WI38 (cell line): Measurements from ENCODE around the gene TUBB1.

Experiments used
- H3K4me3 ChIP-seq: 2 replicates; pipeline ENCODE4 v1.5.1; 2011; ENCODE audit warnings: low read depth, mild to moderate bottlenecking, control low read depth, low read length
- TF ChIP-seq, protein P1 (sequence below): IDR thresholded peaks from 2 replicates; pipeline ENCODE4 v1.5.1; 2012; ENCODE audit warnings: low read depth, mild to moderate bottlenecking, control low read depth, low read length

Gene TUBB1

GRCh38 chr20:59063358-59064213 is 44.4 kb downstream of the TUBB1 start:
- TF ChIP-seq, protein P1, sequence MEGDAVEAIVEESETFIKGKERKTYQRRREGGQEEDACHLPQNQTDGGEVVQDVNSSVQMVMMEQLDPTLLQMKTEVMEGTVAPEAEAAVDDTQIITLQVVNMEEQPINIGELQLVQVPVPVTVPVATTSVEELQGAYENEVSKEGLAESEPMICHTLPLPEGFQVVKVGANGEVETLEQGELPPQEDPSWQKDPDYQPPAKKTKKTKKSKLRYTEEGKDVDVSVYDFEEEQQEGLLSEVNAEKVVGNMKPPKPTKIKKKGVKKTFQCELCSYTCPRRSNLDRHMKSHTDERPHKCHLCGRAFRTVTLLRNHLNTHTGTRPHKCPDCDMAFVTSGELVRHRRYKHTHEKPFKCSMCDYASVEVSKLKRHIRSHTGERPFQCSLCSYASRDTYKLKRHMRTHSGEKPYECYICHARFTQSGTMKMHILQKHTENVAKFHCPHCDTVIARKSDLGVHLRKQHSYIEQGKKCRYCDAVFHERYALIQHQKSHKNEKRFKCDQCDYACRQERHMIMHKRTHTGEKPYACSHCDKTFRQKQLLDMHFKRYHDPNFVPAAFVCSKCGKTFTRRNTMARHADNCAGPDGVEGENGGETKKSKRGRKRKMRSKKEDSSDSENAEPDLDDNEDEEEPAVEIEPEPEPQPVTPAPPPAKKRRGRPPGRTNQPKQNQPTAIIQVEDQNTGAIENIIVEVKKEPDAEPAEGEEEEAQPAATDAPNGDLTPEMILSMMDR: no peak
- H3K4me3 ChIP-seq: peak overlapping the region; percentile 20; the same call in 1 of the 2 replicates

- peak overlapping the region; percentile 20; the same call in 1 of the 2 replicates for H3K4me3 ChIP-seq
- TF ChIP-seq, protein P1: no peak
These were observed 45.0 kb downstream of the TUBB1 start for GRCh38 chr20:59064214-59064722.

DNA sequence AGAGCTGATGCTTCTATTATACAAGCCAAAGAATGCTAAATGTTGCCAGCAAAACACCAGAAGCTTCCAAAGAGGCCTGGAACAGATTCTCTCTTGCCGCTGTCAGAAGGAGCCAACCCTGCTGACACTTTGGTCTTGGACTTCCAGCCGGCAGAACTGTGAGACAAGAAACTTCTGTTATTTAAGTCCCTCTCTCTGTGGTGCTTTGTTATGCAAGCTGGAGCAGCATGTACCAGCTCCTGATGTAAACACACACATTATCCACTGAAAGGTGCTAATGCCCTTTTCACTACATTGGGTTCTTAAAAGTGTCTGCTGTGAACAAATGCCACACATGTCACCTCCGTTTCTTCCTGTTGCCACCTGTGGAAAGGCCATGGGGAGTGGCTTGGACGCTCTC is 49.3 kb downstream of the TUBB1 start:
- TF ChIP-seq, protein P1: no peak

DNA sequence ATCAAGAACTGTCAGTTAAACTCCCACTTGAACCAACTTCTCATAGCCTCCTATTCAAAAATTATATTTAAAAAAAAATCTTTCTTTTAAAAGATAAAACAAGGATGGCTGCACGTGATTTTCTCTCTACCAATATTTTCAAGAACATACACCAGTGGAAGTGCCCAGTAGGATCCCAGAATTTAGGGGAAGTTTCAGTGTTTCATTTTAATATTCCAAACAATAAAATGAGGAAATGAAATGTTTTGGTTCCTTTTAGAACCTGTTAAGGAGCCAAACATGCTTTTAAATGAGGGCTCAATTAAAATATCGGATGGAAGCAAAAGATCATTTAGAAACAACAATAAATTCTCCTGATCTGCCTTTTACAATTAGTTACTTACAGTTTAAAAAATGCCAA is 49.8 kb downstream of the TUBB1 start:
- TF ChIP-seq, protein P1: no peak
- H3K4me3 ChIP-seq: no peak overlapping the region

More for the DNA sequence above, 49.3 kb downstream of the TUBB1 start:
- H3K4me3 ChIP-seq: no peak overlapping the region

DNA sequence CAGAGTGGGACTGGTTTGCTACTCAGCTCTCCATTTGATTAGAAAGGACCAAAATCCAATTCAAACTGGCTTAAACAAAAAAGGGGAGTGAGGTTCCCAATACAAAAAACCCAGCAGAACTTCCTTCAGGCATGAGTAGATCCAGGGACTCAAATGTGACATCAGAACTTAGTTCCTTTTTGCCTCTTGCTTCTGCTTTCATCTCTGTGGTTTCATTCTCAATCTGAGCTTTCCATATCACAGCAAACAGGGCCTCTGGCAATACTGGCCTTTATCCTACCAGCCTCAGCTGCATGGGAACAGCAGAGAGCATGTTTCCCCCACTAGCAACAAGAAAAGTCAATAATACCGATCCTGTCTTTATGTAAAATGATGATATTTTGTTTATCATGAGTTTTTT is 52.0 kb downstream of the TUBB1 start:
- no peak overlapping the region for H3K4me3 ChIP-seq
- TF ChIP-seq, protein P1: no peak

GRCh38 chr20:59073582-59073981 is 54.4 kb downstream of the TUBB1 start:
- TF ChIP-seq, protein P1: no peak
- no peak overlapping the region for H3K4me3 ChIP-seq

DNA sequence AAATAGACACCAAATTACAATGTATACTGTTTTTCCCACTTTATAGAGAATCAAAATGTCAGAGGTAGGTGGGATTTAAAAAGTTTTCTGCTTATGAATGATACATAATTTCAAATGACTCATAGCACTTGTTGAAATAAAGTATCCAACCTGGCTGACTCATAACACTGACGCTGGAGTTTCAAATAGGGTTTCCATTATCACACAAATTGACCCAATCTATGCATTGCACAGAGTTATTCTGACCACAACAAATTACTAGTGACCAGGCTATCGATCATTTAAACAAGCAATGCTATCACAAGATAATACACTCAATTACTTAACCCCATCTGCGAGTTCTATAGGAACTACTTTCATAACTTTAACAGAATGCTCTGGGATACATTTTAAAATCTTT is 55.2 kb downstream of the TUBB1 start:
- TF ChIP-seq, protein P1: no peak

More for the DNA sequence above, 55.2 kb downstream of the TUBB1 start:
- H3K4me3 ChIP-seq: no peak overlapping the region
